Endothelial cell of umbilical vein (primary cell): ENCODE data around the gene RHBDD3. TPM values are rescaled to one million over a fixed set of nuclear protein-coding genes. Genes with fewer than 3 reads are reported as not detected.

Source experiments
- BruUV-seq: library from RNA; stranded (reverse); fragments of 400-500 nt; replicated peaks from 2 replicates; lab custom pipeline; 2021; lab: Mats Ljungman, UMichigan
- CTCF ChIA-PET: fragments of 300-600, 350-600 bp; sonication (Branson Sonifier 250); formaldehyde crosslinking; loops from one replicate; lab custom pipeline; 2021; ENCODE audit warnings: antibody characterized with exemption, inconsistent platforms; lab: Charles Lee
- POLR2A ChIA-PET: fragments of 300-600, 350-600 bp; sonication (Branson Sonifier 250); formaldehyde crosslinking; loops from one replicate; lab custom pipeline; 2021; ENCODE audit warnings: antibody characterized with exemption, inconsistent platforms; lab: Charles Lee
- DNase-seq: peaks from one replicate; pipeline ENCODE4 v3.0.0-alpha.2; 2011; ENCODE audit warnings: low read depth, low spot score
- FAIRE-seq: peaks from 2 replicates; lab custom pipeline; 2011; peaks lifted over from hg19 to GRCh38; lab: Jason Lieb, UNC
- H2AFZ ChIP-seq: 2 replicates; pipeline ENCODE4 v1.6.0; 2012; ENCODE audit warnings: low read depth, low read length, control low read depth, inconsistent platforms
- H3K27ac ChIP-seq: 2 replicates; pipeline ENCODE4 v1.5.1; 2011; ENCODE audit warnings: low read depth, mild to moderate bottlenecking, control low read depth, low read length, moderate library complexity; ENCODE audit not compliant: insufficient read depth
- H3K27me3 ChIP-seq, 2 experiments: 2 replicates each; pipeline versions ENCODE4 v1.6.0 to v1.6.1; 2011; ENCODE audit warnings: low read length in 2 of 2, mixed read lengths in 1 of 2; ENCODE audit not compliant: control insufficient read depth in 2 of 2, insufficient read depth in 2 of 2
- H3K36me3 ChIP-seq, 2 experiments: 2 replicates in 1 of 2; 3 replicates in 1 of 2; pipeline ENCODE4 v1.5.1; 2011; ENCODE audit warnings: low read length in 2 of 2, mild to moderate bottlenecking in 1 of 2, moderate library complexity in 1 of 2; ENCODE audit not compliant: control insufficient read depth in 2 of 2, insufficient read depth in 2 of 2; ENCODE audit errors: extremely low read depth in 1 of 2
- H3K4me1 ChIP-seq: 3 replicates; pipeline ENCODE4 v1.5.1; 2011; ENCODE audit warnings: mild to moderate bottlenecking, low read length; ENCODE audit not compliant: control insufficient read depth, insufficient read depth; ENCODE audit errors: extremely low read depth
- H3K4me2 ChIP-seq: 2 replicates; pipeline ENCODE4 v1.6.1; 2011; ENCODE audit warnings: low read length, control low read depth, mixed read lengths; ENCODE audit not compliant: insufficient read depth
- H3K4me3 ChIP-seq, 3 experiments: fragments of 200-600 bp in 1 of 3; sonication (generic), shearing (Covaris generic) in 1 of 3; replicated peaks in 1 of 3; 2 replicates each; pipeline ENCODE4 v1.5.1; 2011 to 2016; ENCODE audit warnings: control low read depth in 3 of 3, low read length in 3 of 3, mild to moderate bottlenecking in 2 of 3, inconsistent platforms in 1 of 3, low read depth in 1 of 3, moderate library complexity in 1 of 3; ENCODE audit not compliant: insufficient read depth in 1 of 3
- H3K79me2 ChIP-seq: 2 replicates; pipeline ENCODE4 v1.6.0; 2012; ENCODE audit warnings: low read length, inconsistent platforms; ENCODE audit not compliant: control insufficient read depth, insufficient read depth
- H3K9ac ChIP-seq: replicated peaks from 2 replicates; pipeline ENCODE3; 2011; ENCODE audit warnings: low read length, control low read depth; ENCODE audit not compliant: insufficient read depth; ENCODE audit errors: extremely low read depth
- H3K9me1 ChIP-seq: replicated peaks from 3 replicates; pipeline ENCODE4 v1.6.0; 2011; ENCODE audit warnings: mild to moderate bottlenecking, low read length; ENCODE audit not compliant: control insufficient read depth, insufficient read depth; ENCODE audit errors: extremely low read depth
- H3K9me3 ChIP-seq: replicated peaks from 2 replicates; pipeline ENCODE4 v1.5.1; 2012; ENCODE audit warnings: low read length, inconsistent platforms; ENCODE audit not compliant: control insufficient read depth, insufficient read depth
- H4K20me1 ChIP-seq: replicated peaks from 2 replicates; pipeline ENCODE3; 2011; ENCODE audit warnings: mild to moderate bottlenecking, low read length; ENCODE audit not compliant: control insufficient read depth, insufficient read depth; ENCODE audit errors: extremely low read depth
- CTCF ChIP-seq, 2 donors: IDR thresholded peaks; 1 replicate in 1 of 2; 2 replicates in 1 of 2; pipeline ENCODE4 v1.5.1; 2011; ENCODE audit warnings: low read length in 2 of 2, mild to moderate bottlenecking in 2 of 2, moderate library complexity in 2 of 2, control low read depth in 1 of 2, inconsistent platforms in 1 of 2, low read depth in 1 of 2; ENCODE audit not compliant: insufficient read depth in 1 of 2; ENCODE audit errors: extremely low read depth in 1 of 2
- EZH2 ChIP-seq: IDR thresholded peaks from 2 replicates; pipeline ENCODE4 v1.6.1; 2012; ENCODE audit warnings: borderline replicate concordance, low read depth, mild to moderate bottlenecking, moderate library complexity, low read length, inconsistent platforms; ENCODE audit not compliant: severe bottlenecking
- JUN ChIP-seq: IDR thresholded peaks from 2 replicates; pipeline ENCODE4 v1.6.1; 2011; ENCODE audit warnings: borderline replicate concordance, low read depth; ENCODE audit not compliant: insufficient read length, insufficient read depth
- MYC ChIP-seq: IDR thresholded peaks from one replicate; pipeline ENCODE4 v1.6.1; 2011; ENCODE audit warnings: mild to moderate bottlenecking, low read depth, low read length
- POLR2AphosphoS5 ChIP-seq: IDR thresholded peaks from 2 replicates; pipeline ENCODE4 v1.6.1; 2012; ENCODE audit warnings: low read depth, mild to moderate bottlenecking, control low read depth, low read length, moderate library complexity; ENCODE audit not compliant: insufficient read depth
- dilution Hi-C: fragments of 300-500 bp; cut with MboI; formaldehyde crosslinking; loops from one replicate; pipeline ENCODE4 v1.15.0; 2019; ENCODE audit warnings: low sequenced_read_pairs; ENCODE audit not compliant: extremely low pct_ligation_motif_present
- intact Hi-C: fragments of 100-400 bp; cut with micrococcal nuclease; formaldehyde crosslinking; loops from one replicate; pipeline ENCODE4 v1.10.0; 2022
- polyA plus RNA-seq, 4 experiments: library from polyadenylated mRNA; depleted of rRNA in 3 of 4; stranded (reverse) in 3 of 4; unstranded in 1 of 4; fragments of >200 nt; gene quantifications; 2 replicates each; pipeline versions ENCODE4 v1.2.1 to v1.2.3, GENCODE V29; 2011 to 2012; ENCODE audit warnings: missing spikeins in 1 of 4
- total RNA-seq: library from RNA; stranded (reverse); gene quantifications from 2 replicates; pipeline ENCODE4 v1.2.3, GENCODE V29; 2021

Gene RHBDD3
- total and polyA plus RNA-seq, 2 donors (not counting 3 experiments of a cell fraction or from before 2014, with no cell fraction given): 31.3 to 37.2 TPM

- H3K79me2 ChIP-seq: no peaks in the 10 kb centered on the region
- H2AFZ ChIP-seq: no peak overlapping the region
- no peak for DNase-seq
- BruUV-seq: no TSS peak
- FAIRE-seq: no peak
- no peaks in the 10 kb centered on the region for H3K9me1 ChIP-seq
- H3K36me3 ChIP-seq: peaks cover 0 to 4% of the 10 kb centered on the region in 2 experiments
- peaks cover 17% of the 10 kb centered on the region for H3K4me1 ChIP-seq
- H4K20me1 ChIP-seq: no peaks in the 10 kb centered on the region
- no peak overlapping the region for H3K9ac ChIP-seq
- no peak overlapping the region for H3K4me3 ChIP-seq
- peak overlapping the region; percentile 43 for H3K4me2 ChIP-seq
- intact Hi-C loops (no loop called here), dilution Hi-C loops (no loop called here)
- TF ChIP-seq CTCF (IDR thresholded peaks at IDR 0.05; ENCODE audit: extremely low read depth in 1 of 2, insufficient read depth in 1 of 2, low read depth in 1 of 2, low read length in 2 of 2) (no peak), POLR2AphosphoS5 (no peak), JUN (no peak), EZH2 (peak; percentile 67), MYC (no peak)
- peaks cover 29% of the 10 kb centered on the region in 2 experiments for H3K27me3 ChIP-seq
- ChIA-PET POLR2A (no interaction called here), CTCF (interaction anchor here (1.0 kb wide), 2 partner anchors 11 to 210 kb away, joined by 3 read pairs; no protein-coding TSS in a partner anchor)
- no peaks in the 10 kb centered on the region for H3K9me3 ChIP-seq
- H3K27ac ChIP-seq: no peak overlapping the region
Observed at GRCh38 chr22:29314537-29315285, 46.9 kb upstream of the RHBDD3 start.
